HG02884 (cell line): Measurements from ENCODE around the gene RNU7-1.

Source experiments
- ATAC-seq: cut with Tn5 transposase; IDR thresholded peaks from one replicate; pipeline ENCODE4 v1.9.1; 2021; ENCODE audit warnings: mild to moderate bottlenecking, moderate library complexity; ENCODE audit not compliant: unreplicated experiment

RNU7-1 gene

GRCh38 chr12:6952121-6952862 is 8.7 kb downstream of the RNU7-1 start:
- ATAC-seq = no peak

- no peak for ATAC-seq
These were observed 9.3 kb downstream of the RNU7-1 start for GRCh38 chr12:6952863-6953441.

- peak; percentile 42 for ATAC-seq
These were observed 10.1 kb downstream of the RNU7-1 start for GRCh38 chr12:6953442-6954315.

- ATAC-seq = no peak
These were observed 10.9 kb downstream of the RNU7-1 start for GRCh38 chr12:6954316-6955107.

DNA sequence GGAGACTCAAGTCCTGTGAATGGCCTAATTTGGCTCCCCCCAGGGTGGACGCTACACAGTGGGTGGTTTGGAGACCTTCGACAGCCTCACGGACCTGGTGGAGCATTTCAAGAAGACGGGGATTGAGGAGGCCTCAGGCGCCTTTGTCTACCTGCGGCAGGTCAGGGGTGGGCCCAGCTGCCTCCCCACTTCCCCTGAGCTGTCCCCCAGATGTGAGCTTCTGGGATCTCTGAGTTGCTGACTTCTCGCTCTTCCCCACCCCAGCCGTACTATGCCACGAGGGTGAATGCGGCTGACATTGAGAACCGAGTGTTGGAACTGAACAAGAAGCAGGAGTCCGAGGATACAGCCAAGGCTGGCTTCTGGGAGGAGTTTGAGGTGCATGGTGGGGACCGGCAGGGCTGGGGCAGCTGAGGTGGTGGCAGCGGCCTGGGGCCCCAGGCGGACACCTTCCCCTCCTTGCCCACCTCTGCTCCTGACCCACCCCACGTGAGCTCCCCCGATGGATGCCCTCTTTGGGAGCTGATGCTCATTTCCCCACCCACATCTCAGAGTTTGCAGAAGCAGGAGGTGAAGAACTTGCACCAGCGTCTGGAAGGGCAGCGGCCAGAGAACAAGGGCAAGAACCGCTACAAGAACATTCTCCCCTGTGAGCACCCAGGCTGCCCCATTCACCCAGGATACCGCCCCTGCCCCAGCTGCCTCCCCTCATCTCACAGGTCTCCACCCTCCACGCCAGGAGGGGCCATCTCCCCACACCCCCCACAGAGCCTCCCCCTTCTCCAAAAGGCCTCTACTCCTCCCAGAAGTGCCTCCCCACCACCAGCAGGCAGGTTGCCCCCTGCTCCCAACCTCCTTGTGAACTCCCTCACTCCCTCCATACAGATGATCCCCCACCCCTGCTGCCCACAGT is 11.7 kb downstream of the RNU7-1 start:
- ATAC-seq = no peak

- ATAC-seq = no peak
These were observed 12.6 kb downstream of the RNU7-1 start for GRCh38 chr12:6956021-6956727.

- ATAC-seq = no peak
These were observed 13.6 kb downstream of the RNU7-1 start for GRCh38 chr12:6957151-6957701.

DNA sequence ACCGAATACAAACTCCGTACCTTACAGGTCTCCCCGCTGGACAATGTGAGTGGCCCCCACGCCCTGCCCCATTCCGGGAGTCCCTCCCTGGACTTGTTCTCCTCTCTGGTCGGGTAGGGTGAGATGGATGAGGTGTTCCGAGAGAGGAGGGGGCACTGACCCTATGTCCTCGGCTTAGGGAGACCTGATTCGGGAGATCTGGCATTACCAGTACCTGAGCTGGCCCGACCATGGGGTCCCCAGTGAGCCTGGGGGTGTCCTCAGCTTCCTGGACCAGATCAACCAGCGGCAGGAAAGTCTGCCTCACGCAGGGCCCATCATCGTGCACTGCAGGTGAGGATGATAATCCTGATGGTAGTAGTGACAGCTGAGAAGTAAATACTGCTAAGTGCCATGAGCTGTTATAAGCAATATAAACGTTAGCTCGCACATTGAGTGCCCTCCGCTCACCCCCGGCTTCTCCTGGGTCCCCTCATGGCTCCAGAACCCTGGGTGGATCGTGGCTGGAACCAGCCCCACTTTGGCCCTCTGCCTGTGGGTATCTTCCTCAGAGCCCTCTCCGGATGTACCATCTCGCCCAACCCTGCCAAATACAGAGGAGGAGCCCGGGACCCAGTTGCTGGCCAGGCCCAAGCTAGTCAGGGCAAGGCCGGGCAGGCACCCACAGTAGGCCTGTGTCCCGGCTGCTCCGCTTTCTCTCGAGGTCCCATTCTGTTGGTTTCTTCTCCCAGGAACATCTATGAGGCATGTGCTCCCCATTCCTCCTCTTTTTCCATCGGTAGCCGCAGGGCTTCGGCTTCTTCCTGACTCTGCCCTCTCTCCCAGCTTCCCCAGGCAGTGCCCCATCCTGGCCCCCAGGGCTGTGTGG is 14.4 kb downstream of the RNU7-1 start:
- ATAC-seq = no peak

DNA sequence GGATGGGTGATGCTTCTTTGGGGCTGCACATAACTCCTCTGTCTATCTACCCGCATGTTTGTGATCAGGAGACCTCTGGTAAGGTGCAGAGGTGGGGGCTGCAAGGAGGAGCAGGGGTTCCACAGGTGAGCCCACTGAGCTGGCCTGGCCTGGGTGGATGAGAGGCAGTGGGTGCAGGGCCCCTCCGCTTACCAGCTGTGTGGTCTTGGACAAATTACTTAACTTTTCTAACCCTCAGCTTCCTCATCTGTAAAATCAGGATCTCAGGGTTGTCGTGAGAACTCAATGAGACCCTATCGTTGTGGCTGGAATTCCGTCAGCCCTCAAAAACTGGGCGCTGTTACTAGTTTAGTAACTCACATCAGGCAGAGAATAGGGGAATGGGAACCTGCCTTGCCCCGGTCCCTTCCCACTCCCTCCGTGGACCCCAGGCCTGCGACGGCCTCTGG is 15.0 kb downstream of the RNU7-1 start:
- ATAC-seq = no peak

- ATAC-seq = peak; percentile 51
These were observed 15.6 kb downstream of the RNU7-1 start for GRCh38 chr12:6959058-6959804.

DNA sequence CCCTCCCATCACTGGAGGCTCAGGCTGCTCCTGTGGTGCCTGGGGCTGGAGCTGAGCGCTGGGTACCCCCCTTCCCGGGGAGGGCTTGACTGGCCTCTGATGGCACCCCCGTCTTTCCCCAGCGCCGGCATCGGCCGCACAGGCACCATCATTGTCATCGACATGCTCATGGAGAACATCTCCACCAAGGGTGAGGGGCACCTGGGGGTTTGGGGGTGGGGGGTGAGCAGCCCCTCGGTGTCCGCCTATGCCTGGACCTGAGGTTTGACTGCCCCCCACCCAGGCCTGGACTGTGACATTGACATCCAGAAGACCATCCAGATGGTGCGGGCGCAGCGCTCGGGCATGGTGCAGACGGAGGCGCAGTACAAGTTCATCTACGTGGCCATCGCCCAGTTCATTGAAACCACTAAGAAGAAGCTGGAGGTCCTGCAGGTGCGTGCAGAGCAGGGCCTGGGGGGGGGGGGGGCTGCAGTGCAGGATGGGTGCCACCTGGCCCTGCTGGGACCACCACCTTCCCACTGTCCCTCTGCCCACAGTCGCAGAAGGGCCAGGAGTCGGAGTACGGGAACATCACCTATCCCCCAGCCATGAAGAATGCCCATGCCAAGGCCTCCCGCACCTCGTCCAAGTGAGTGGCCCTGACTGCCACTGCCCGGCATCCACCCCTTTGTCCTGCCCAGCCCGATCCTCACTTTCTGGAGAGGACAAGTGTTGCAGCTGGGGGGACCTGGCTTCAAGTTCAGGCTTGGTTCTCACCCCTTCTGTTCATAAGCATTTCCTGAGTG is 16.4 kb downstream of the RNU7-1 start:
- no peak for ATAC-seq

- ATAC-seq = no peak
These were observed 17.1 kb downstream of the RNU7-1 start for GRCh38 chr12:6960593-6961277.

DNA sequence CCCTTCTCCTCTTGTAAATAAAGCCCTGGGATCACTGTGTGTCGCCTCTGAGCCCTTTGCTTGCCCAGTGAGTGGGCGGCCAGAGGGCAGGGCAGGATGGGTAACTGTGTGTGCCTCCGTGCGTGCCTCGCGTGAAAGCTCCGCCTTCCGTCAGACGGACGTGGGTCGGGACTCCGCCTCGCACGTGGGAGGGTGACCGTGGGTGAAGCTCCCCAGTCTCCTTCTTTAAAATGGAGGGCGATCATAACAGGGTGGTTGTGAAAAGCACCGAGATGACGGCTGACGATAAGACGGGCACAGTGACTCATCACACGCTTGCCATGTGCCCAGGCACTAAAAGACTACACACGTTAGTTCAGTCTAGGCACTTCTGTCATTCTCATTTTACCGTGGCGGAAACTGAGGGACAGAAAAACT is 17.7 kb downstream of the RNU7-1 start:
- ATAC-seq = no peak

- ATAC-seq = no peak
These were observed 18.2 kb downstream of the RNU7-1 start for GRCh38 chr12:6961695-6962284.

- ATAC-seq = no peak
These were observed 18.8 kb downstream of the RNU7-1 start for GRCh38 chr12:6962285-6963015.
